HG02885 (cell line): ENCODE data around the gene AAK1.
A peak's percentile ranks its signal among the peaks of the same experiment; 100 is the strongest.

ENCODE experiments used
- ATAC-seq: cut with Tn5 transposase; IDR thresholded peaks from one replicate; pipeline ENCODE4 v1.9.1; 2021; ENCODE audit warnings: mild to moderate bottlenecking; ENCODE audit not compliant: unreplicated experiment, poor library complexity

AAK1 gene

GRCh38 chr2:69509011-69509749, 134.4 kb downstream of the AAK1 start:
- no peak for ATAC-seq

- ATAC-seq: no peak
These were observed 137.8 kb downstream of the AAK1 start for GRCh38 chr2:69505710-69506109.

- ATAC-seq: no peak
These were observed 142.2 kb downstream of the AAK1 start for GRCh38 chr2:69501301-69501700.

- no peak for ATAC-seq
These were observed 143.6 kb downstream of the AAK1 start for GRCh38 chr2:69499966-69500365.

- ATAC-seq: peak; percentile 67
These were observed 144.3 kb downstream of the AAK1 start for GRCh38 chr2:69499242-69499641.

GRCh38 chr2:69495861-69496260, 147.7 kb downstream of the AAK1 start:
- no peak for ATAC-seq

GRCh38 chr2:69495008-69495407, 148.5 kb downstream of the AAK1 start:
- ATAC-seq: no peak

- no peak for ATAC-seq
These were observed 149.4 kb downstream of the AAK1 start for GRCh38 chr2:69494126-69494525.

GRCh38 chr2:69493268-69493667, 150.3 kb downstream of the AAK1 start:
- ATAC-seq: no peak

- no peak for ATAC-seq
These were observed 151.7 kb downstream of the AAK1 start for GRCh38 chr2:69491864-69492263.

GRCh38 chr2:69490486-69490885, 153.1 kb downstream of the AAK1 start:
- ATAC-seq: no peak

- ATAC-seq: no peak
These were observed 153.7 kb downstream of the AAK1 start for GRCh38 chr2:69489793-69490192.

- no peak for ATAC-seq
These were observed 159.8 kb downstream of the AAK1 start for GRCh38 chr2:69483696-69484095.

- ATAC-seq: no peak
These were observed 160.5 kb downstream of the AAK1 start for GRCh38 chr2:69483024-69483423.

- no peak for ATAC-seq
These were observed 161.1 kb downstream of the AAK1 start for GRCh38 chr2:69482471-69482870.

GRCh38 chr2:69481421-69481820, 162.1 kb downstream of the AAK1 start:
- no peak for ATAC-seq

GRCh38 chr2:69477627-69478026, 165.9 kb downstream of the AAK1 start:
- ATAC-seq: no peak

- no peak for ATAC-seq
These were observed 168.9 kb downstream of the AAK1 start for GRCh38 chr2:69474688-69475087.

GRCh38 chr2:69471793-69472192, 171.7 kb downstream of the AAK1 start:
- ATAC-seq: no peak

GRCh38 chr2:69470911-69471310, 172.6 kb downstream of the AAK1 start:
- no peak for ATAC-seq

- ATAC-seq: no peak
These were observed 173.8 kb downstream of the AAK1 start for GRCh38 chr2:69469784-69470183.

- ATAC-seq: no peak
These were observed 174.2 kb downstream of the AAK1 start for GRCh38 chr2:69469375-69469774.

GRCh38 chr2:69466728-69467127, 176.8 kb downstream of the AAK1 start:
- ATAC-seq: no peak
